CD4-positive, alpha-beta T cell treated with Interleukin-10 for 1 hour (primary cell): ENCODE measurements around the gene COPA.
"Not testable (repeated sequence)": the region's sequence is repeated elsewhere in the genome, so short reads cannot be mapped to it uniquely, and the experiment has no call there.

Source experiments
- DNase-seq: peaks from one replicate; pipeline ENCODE4 v3.0.0-alpha.2; 2020

COPA gene

DNA sequence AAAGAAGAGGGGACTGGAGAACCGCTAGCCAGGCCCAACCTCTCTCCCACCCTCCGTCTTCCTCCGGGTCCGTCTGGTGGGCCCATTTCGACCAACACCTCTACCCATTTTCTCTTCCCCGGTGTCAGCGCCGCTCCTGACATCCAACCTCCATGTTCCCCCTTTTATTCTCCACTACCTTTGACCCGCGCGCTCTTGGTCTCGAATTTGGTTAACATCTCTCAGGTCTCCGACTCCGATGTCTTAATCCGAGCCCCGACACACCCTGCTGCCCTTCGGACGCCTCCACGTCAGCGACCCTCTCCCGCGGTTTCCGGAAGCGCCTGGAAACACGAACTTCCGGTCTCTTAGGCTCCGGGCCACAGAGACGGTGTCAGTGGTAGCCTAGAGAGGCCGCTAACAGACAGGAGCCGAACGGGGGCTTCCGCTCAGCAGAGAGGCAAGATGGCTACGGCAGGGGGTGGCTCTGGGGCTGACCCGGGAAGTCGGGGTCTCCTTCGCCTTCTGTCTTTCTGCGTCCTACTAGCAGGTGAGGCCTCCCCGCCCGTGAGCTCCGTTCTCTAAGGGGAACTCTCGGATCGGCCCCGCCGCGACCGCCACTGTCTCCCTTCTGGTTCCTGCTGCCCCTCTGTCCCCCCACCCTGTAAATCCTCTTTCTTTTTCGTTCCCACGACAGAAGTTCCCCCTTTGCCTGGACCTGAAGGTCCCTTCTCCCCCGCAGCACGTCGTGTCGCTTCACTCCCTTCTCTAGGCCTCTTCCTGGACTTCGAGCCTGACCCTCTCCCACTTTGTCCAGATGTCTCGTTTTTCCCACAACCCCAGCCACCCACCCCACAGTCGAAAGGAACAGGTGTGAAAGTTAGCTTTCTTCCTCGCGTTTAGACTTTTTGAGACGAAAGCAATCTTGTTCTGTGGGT, at the start of gene COPA, which contains the start of gene NCSTN:
COPA (minus strand) TSS at position 298 of the 917 bp plus-strand sequence; CDS start at position 218, 80 bp downstream.
NCSTN (plus strand) TSS at position 431 of the 917 bp plus-strand sequence; CDS start at position 445, 14 bp downstream.
- peak; percentile 94 for DNase-seq

GRCh38 chr1:160388406-160388805, 45.4 kb upstream of the COPA start:
- not testable (repeated sequence) for DNase-seq

GRCh38 chr1:160384812-160385211, 41.8 kb upstream of the COPA start:
- DNase-seq, result not testable (repeated sequence)

- DNase-seq, result no peak
Measured at GRCh38 chr1:160377585-160378206, 34.6 kb upstream of the COPA start.

DNA sequence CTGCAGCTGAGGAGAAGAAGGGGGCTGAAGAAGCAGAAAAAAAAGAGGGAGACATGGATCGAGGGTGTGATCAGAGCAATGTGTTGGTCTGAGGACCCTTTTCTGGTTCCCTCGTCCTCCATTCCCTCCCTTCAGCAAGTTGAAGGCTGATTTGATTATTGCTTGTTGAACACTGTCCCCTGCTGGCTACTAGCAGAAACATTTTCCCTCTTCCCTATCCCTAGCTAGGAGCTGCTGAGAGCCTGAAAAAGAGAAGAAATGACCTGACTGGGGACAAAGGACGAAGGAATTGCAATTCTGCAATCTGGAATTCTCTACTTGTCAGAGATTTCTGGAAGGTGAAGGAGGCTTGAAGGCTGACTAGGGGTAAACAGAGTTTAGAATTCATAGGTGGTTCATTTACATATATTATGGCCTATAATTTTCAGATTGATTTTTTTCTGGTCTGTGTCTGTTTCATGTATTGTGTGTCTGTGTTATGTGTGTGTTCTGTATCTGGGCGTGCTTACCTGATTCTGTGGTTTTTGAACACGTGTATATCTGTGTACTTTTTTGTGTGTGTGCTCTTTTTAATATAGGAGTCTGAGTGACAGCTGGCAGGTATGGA, 33.6 kb upstream of the COPA start:
- peak; percentile 62 for DNase-seq

DNA sequence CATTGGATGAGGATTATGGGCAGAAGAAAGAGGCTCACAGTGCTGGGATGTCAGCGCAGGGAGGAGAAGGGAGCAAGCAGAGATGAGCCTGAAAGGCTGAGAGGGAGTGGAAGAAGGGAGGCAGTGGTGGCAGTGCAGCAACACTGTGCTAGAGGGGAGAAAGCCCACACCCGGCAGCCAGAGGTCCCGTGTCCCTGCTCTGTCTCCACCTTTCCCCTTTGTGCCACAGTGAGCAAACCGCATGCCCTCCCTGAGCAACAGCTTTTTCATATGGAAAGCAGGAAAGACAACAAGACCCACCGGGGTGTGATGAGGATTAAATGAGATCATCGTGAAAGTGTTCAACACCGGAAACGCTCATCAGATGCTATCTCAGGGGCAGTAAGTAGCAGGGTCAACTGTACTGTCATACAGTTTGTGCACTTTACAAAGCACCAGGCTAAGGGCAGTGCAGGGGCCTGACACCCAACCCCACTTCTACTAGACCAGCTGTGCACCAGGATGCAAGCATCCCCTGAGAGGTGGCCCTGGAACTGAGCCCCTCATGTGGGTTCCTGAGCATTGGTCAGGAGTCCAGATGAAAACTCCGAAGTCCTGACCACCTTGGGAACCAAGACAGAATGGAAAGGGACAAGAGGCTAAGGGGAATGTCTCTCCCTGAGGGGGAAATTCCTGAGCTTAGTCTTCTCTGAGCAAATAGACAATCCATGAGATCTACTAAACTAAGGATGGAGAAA, 32.9 kb upstream of the COPA start:
- peak; percentile 8 for DNase-seq

GRCh38 chr1:160374306-160375110, 31.5 kb upstream of the COPA start:
- DNase-seq, result no peak

GRCh38 chr1:160373696-160374095, 30.6 kb upstream of the COPA start:
- no peak for DNase-seq

- no peak for DNase-seq
Measured at GRCh38 chr1:160371756-160372155, 28.7 kb upstream of the COPA start.

DNA sequence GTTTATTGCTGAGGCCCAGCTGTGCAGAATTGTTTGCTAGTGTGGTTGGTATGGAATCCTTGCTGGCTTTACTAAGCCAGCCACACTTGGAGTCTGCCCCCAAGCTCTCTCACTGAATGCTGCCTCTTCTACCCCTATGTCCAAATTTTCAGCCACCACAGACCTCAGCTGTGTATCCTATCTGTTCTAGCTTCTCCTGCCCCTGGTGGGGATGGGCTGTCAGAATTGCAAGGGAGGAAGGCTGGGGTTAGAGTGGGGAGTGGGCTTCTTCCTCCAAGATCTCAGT, 28.2 kb upstream of the COPA start:
- no peak for DNase-seq

GRCh38 chr1:160370561-160371345, 27.7 kb upstream of the COPA start:
- DNase-seq, result no peak

DNA sequence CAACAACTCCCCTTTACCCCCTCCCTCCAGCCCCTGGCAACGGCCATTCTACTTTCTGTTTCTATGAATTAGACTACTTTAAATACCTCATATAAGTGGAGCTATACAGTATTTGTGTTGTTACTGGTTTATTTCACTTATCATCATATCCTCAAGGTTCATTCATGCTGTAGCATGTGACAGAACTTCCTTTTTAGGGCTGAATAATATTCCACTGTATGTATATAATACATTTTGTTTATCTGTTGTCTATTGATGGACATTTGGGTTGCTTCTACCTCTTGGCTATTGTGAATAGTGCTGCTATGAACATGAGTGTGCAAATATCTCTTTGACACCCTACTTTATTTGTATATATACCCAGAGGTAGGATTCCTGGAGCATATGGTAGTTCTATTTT, 26.0 kb upstream of the COPA start:
- no peak for DNase-seq

- DNase-seq, result no peak
Measured at GRCh38 chr1:160367934-160368923, 25.2 kb upstream of the COPA start.

DNA sequence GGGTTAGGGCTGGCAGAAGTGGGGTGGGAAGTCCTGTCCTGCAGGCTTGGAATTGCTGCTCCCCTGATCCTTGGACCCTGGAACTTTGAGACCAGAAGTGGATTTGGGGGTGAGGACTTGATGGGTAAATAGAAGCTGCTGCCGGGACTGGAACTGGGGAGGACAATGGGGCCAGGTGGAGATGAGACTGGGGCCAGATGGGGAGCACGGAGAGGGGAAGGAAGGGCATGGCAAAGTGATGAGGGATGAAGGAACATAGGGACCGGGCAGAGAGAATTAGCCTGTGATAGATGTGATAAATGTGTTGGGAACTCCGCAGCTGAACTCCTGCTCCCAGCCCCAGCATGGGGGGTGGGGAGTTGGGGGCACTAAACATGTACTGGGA, 24.5 kb upstream of the COPA start:
- DNase-seq, result no peak

GRCh38 chr1:160366731-160367515, 23.9 kb upstream of the COPA start, which contains the start of gene NHLH1:
Gene NHLH1, plus strand, starts transcription at chr1:160367071. Its CDS starts 3,661 bp downstream, at chr1:160370732.
- DNase-seq, result no peak

DNA sequence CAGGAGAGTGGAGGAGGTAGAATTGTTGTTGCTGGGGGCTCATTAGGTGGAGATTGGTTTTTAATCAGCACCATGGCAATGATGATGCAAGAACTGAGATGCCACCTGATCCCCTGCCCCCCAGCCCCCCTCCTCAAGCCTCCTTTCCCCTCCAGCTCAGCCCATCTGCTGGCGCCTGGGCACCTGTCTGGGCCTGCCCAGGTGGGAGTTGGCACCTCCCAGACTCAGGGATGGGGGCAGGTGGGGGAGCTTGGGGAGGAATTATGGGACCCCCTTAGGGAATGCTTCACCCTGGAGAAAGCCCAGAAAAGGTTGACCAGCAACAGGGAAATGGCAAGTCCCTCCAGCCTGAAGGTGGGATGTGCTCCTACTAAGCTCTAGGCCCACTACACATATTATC, 22.3 kb upstream of the COPA start:
- no peak for DNase-seq

DNA sequence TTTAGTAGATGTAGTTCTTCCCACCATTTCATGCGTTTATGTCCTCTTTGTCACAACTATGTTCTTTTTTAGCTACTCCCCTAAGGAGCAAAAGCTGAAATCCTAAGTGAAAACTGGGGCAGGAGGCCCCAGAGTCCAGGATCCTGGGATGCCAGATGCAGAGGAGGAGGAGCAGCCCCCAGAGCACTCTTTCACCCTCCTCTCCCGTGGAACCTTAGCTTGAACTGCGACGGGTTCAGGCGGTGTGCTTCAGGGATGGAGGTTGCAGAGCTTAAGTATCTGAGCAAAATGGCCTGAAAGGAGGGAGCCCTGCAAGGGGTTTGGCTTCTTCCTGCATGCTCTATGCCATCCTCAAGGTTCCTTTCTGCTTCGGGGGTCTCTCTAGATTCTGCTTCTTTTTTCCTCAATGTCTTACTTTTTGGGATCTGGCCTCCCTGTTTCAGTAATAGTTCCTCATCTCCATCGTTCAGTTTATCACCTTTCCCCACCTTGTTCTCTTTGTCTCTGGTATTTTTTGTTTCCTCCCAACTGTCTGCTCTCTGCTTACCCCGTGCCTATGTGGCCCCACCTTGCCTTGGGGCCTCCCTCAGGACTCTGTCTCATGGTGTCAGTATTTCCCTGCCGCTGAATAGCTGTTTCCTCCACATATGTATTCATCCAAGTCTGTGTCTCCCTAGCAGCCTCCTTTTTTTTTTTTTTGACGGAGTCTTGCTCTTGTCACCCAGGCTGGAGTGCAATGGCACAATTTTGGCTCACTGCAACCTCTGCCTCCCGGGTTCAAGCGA, 21.1 kb upstream of the COPA start:
- no peak for DNase-seq

- no peak for DNase-seq
Measured at GRCh38 chr1:160363010-160363409, 20.0 kb upstream of the COPA start.
